Tibial nerve (tissue), 3 donors: ENCODE data around the gene SAFB.

ENCODE experiments used
- POLR2A ChIP-seq, 2 donors: fragments of 450-650 bp; IDR thresholded peaks; one replicate each; pipeline ENCODE4 v1.6.1; 2017; ENCODE audit warnings: antibody characterized with exemption in 2 of 2, mild to moderate bottlenecking in 2 of 2, moderate library complexity in 2 of 2
- TF ChIP-seq, protein P1 (sequence below), 5 experiments: fragments of 200-600 bp in 3 of 5; fragments of 450-650 bp in 2 of 5; sonication (generic) in 3 of 5; IDR thresholded peaks; one replicate each; pipeline ENCODE4 v1.5.1; 2016 to 2019; ENCODE audit warnings: antibody characterized with exemption in 5 of 5, mild to moderate bottlenecking in 3 of 5, moderate library complexity in 2 of 5

GRCh38 chr19:5619946-5620345, 2.9 kb upstream of the SAFB start:
- TF ChIP-seq POLR2A (IDR thresholded peaks at IDR 0.05), result no peak
- TF ChIP-seq, protein P1, sequence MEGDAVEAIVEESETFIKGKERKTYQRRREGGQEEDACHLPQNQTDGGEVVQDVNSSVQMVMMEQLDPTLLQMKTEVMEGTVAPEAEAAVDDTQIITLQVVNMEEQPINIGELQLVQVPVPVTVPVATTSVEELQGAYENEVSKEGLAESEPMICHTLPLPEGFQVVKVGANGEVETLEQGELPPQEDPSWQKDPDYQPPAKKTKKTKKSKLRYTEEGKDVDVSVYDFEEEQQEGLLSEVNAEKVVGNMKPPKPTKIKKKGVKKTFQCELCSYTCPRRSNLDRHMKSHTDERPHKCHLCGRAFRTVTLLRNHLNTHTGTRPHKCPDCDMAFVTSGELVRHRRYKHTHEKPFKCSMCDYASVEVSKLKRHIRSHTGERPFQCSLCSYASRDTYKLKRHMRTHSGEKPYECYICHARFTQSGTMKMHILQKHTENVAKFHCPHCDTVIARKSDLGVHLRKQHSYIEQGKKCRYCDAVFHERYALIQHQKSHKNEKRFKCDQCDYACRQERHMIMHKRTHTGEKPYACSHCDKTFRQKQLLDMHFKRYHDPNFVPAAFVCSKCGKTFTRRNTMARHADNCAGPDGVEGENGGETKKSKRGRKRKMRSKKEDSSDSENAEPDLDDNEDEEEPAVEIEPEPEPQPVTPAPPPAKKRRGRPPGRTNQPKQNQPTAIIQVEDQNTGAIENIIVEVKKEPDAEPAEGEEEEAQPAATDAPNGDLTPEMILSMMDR (IDR thresholded peaks at IDR 0.05), result no peak
